GM06990 (cell line): ENCODE results near the gene CD8A.

Experiments used
- DNase-seq: peaks from one replicate; pipeline ENCODE4 v3.0.0-alpha.2; 2011; ENCODE audit not compliant: insufficient read length; ENCODE audit errors: extremely low read depth
- H3K27me3 ChIP-seq: replicated peaks from 2 replicates; pipeline ENCODE4 v1.6.0; 2011; ENCODE audit warnings: low read length; ENCODE audit not compliant: control insufficient read depth, insufficient read depth
- H3K36me3 ChIP-seq: 2 replicates; pipeline ENCODE4 v1.5.1; 2011; ENCODE audit warnings: low read length; ENCODE audit not compliant: control insufficient read depth, insufficient read depth
- H3K4me3 ChIP-seq: replicated peaks from 2 replicates; pipeline ENCODE4 v1.5.1; 2011; ENCODE audit warnings: low read depth, mild to moderate bottlenecking, control low read depth, low read length
- CTCF ChIP-seq: IDR thresholded peaks from 2 replicates; pipeline ENCODE4 v1.5.1; 2011; ENCODE audit warnings: low read length, control low read depth, mild to moderate bottlenecking, inconsistent platforms; ENCODE audit not compliant: insufficient read depth, poor library complexity, severe bottlenecking

CD8A gene

GRCh38 chr2:86770816-86771301 is 19.9 kb downstream of the CD8A start:
- Histone ChIP-seq H3K27me3 (no peaks in the 10 kb centered on the region), H3K4me3 (no peak overlapping the region), H3K36me3 (peaks cover 12% of the 10 kb centered on the region)
- no peak for TF ChIP-seq CTCF
- no peak for DNase-seq

DNA sequence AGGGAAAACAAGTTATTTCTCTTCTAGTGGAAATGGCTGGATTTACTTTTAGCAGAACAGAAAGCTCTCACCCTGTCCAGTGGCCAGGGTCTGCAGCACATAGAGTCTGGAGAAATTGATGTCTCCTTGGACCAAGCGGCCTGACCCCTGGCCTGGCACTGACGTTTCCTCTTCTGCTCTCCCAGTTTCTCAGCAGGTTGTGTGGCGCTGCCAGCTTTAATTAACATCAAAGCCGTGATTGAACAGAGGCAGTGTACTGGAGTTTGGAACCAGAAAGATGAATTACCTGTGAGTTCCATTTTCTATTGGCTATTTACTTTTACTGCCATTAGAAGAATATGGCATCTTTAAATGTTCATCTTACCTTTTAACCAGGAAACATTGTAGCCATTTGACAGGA is 20.9 kb downstream of the CD8A start:
- no peak for DNase-seq
- no peak for TF ChIP-seq CTCF
- Histone ChIP-seq H3K36me3 (peaks cover 12% of the 10 kb centered on the region), H3K4me3 (no peak overlapping the region), H3K27me3 (no peaks in the 10 kb centered on the region)

- peaks cover 10% of the 10 kb centered on the region for H3K36me3 ChIP-seq
- no peak for TF ChIP-seq CTCF
Measured at GRCh38 chr2:86768189-86768949, 22.3 kb downstream of the CD8A start.

DNA sequence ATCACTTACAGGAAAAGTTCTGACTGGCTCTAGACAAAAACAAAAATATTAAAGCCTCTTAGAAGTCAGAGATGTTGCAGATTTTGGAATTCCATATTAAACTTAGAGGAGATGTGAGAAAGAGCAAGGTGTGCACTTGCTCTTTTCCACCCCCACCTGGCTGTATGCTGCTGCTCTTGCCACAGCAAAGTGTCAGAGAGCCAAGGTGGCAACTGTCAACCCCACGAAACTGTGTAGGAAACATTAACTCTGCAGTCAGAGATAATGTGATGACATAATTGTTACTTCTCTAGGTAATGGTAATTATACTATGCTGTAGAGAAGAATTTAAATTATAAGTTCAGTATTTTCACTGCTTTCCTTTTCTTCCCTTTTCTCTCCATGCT is 25.4 kb downstream of the CD8A start:
- DNase-seq = no peak
- TF ChIP-seq CTCF = no peak
- no peaks in the 10 kb centered on the region for H3K27me3 ChIP-seq
- peaks cover 8% of the 10 kb centered on the region for H3K36me3 ChIP-seq
- no peak overlapping the region for H3K4me3 ChIP-seq

More at GRCh38 chr2:86768189-86768949, 22.3 kb downstream of the CD8A start:
- Histone ChIP-seq H3K4me3 (no peak overlapping the region), H3K27me3 (no peaks in the 10 kb centered on the region)
- no peak for DNase-seq

DNA sequence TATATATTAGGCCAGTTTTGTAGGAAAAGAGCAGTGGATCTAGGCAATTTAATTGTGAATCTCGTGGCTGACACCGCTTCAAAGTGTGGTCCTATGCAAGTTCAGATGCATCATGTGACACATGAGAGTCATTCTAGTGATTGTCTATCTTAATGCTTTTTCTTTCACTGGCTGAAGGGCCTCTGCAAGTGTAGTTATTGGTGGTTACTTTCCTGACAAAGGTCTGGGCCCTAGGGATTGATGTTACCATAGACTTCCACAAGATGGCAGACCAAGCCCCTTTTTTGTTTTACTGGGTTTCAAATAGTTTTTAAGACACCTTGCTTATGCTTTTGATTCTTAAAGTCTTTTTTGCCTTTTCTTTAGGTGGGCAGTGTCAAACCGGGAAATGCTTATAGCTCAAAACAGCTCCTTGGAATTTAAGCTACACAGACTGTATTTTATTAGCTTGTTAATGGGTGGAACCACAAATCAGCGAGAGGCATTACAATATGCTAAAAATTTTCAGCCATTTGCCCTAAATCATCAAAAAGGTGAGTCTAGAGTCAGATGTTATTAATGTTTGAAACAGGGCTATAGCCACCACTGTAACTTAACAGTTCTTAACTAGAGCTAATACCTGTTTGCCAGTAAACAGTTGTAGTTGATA is 25.9 kb downstream of the CD8A start:
- no peak for DNase-seq
- no peak overlapping the region for H3K4me3 ChIP-seq
- peaks cover 6% of the 10 kb centered on the region for H3K36me3 ChIP-seq
- TF ChIP-seq CTCF = peak; percentile 61
- H3K27me3 ChIP-seq = no peaks in the 10 kb centered on the region

- TF ChIP-seq CTCF = no peak
- no peak for DNase-seq
- H3K36me3 ChIP-seq = peaks cover 2% of the 10 kb centered on the region
Measured at GRCh38 chr2:86760371-86760770, 30.3 kb downstream of the CD8A start.

More at GRCh38 chr2:86760371-86760770, 30.3 kb downstream of the CD8A start:
- H3K4me3 ChIP-seq = no peak overlapping the region
- no peaks in the 10 kb centered on the region for H3K27me3 ChIP-seq
